DOHH2 (cell line): ENCODE data around the gene HTR2C.
"Not testable (repeated sequence)": the region's sequence is repeated elsewhere in the genome, so short reads cannot be mapped to it uniquely, and the experiment has no call there.

Experiments used
- H3F3A ChIP-seq: fragments of 200-600 bp; sonication (generic), shearing (Covaris generic); 2 replicates; pipeline ENCODE4 v1.6.0; 2016; ENCODE audit warnings: antibody characterized with exemption, mild to moderate bottlenecking; ENCODE audit not compliant: control insufficient read depth, insufficient read depth
- H3K27ac ChIP-seq: fragments of 200-600 bp; sonication (generic); 2 replicates; pipeline ENCODE4 v1.5.1; 2014; ENCODE audit warnings: low read depth, mild to moderate bottlenecking, low read length, moderate library complexity
- H3K27me3 ChIP-seq: fragments of 200-600 bp; sonication (generic); 2 replicates; pipeline ENCODE4 v1.6.1; 2014; ENCODE audit warnings: mild to moderate bottlenecking, low read length, mixed read lengths; ENCODE audit not compliant: control insufficient read depth
- H3K36me3 ChIP-seq: fragments of 200-600 bp; sonication (generic); 2 replicates; pipeline ENCODE4 v1.6.1; 2014; ENCODE audit warnings: mild to moderate bottlenecking, low read length, moderate library complexity, mixed read lengths; ENCODE audit not compliant: control insufficient read depth
- H3K4me1 ChIP-seq: fragments of 200-600 bp; sonication (generic); 2 replicates; pipeline ENCODE4 v1.6.1; 2014; ENCODE audit warnings: mild to moderate bottlenecking, low read length, mixed read lengths; ENCODE audit not compliant: control insufficient read depth
- H3K4me2 ChIP-seq: fragments of 200-600 bp; sonication (generic); 2 replicates; pipeline ENCODE4 v1.6.0; 2014; ENCODE audit warnings: mild to moderate bottlenecking, low read length, moderate library complexity
- H3K4me3 ChIP-seq: fragments of 200-600 bp; sonication (generic); 2 replicates; pipeline ENCODE4 v1.5.1; 2014; ENCODE audit warnings: mild to moderate bottlenecking, low read length, mixed read lengths
- H3K79me2 ChIP-seq: fragments of 200-600 bp; sonication (generic); 2 replicates; pipeline ENCODE4 v1.6.1; 2014; ENCODE audit warnings: mild to moderate bottlenecking, low read length, mixed read lengths; ENCODE audit not compliant: control insufficient read depth
- H3K9me2 ChIP-seq: fragments of 200-600 bp; sonication (generic); replicated peaks from 2 replicates; pipeline ENCODE4 v1.6.1; 2014; ENCODE audit warnings: mild to moderate bottlenecking, low read length, mixed read lengths; ENCODE audit not compliant: control insufficient read depth
- H3K9me3 ChIP-seq: fragments of 200-600 bp; sonication (generic); 2 replicates; pipeline ENCODE4 v1.6.1; 2014; ENCODE audit warnings: antibody characterized with exemption, low read length, mixed read lengths; ENCODE audit not compliant: control insufficient read depth, insufficient read depth
- H4K20me1 ChIP-seq: fragments of 200-600 bp; sonication (generic); 2 replicates; pipeline ENCODE4 v1.6.0; 2014; ENCODE audit warnings: low read depth, mild to moderate bottlenecking, antibody characterized with exemption, low read length, moderate library complexity; ENCODE audit not compliant: control insufficient read depth, insufficient read depth
- CTCF ChIP-seq: fragments of 200-600 bp; sonication (generic); IDR thresholded peaks from one replicate; pipeline ENCODE4 v1.5.1; 2014; ENCODE audit warnings: antibody characterized with exemption, mild to moderate bottlenecking, low read depth, low read length; ENCODE audit not compliant: poor library complexity, severe bottlenecking
- EZH2phosphoT487 ChIP-seq: fragments of 200-600 bp; sonication (generic); IDR thresholded peaks from 2 replicates; pipeline ENCODE4 v1.6.1; 2017; ENCODE audit warnings: borderline replicate concordance, mild to moderate bottlenecking, antibody characterized with exemption, low read length, moderate library complexity, mixed read lengths

The HTR2C gene

GRCh38 chrX:114599911-114600310 is 16.0 kb downstream of the HTR2C start:
- Histone ChIP-seq H3K36me3 (no peaks in the 10 kb centered on the region), H3K9me3 (no peaks in the 10 kb centered on the region), H3K27me3 (no peaks in the 10 kb centered on the region), H3K27ac (no peak overlapping the region), H3K4me3 (no peak overlapping the region), H3F3A (no peaks in the 10 kb centered on the region), H4K20me1 (no peaks in the 10 kb centered on the region), H3K4me2 (no peak overlapping the region), H3K4me1 (no peaks in the 10 kb centered on the region), H3K79me2 (no peaks in the 10 kb centered on the region), H3K9me2 (no peaks in the 10 kb centered on the region)
- TF ChIP-seq EZH2phosphoT487 (no peak), CTCF (no peak)

GRCh38 chrX:114606619-114607018 is 22.7 kb downstream of the HTR2C start:
- H3K4me2 ChIP-seq, H3K9me2 ChIP-seq, H3K9me3 ChIP-seq, H3K4me1 ChIP-seq, H3K36me3 ChIP-seq, H4K20me1 ChIP-seq, H3K27me3 ChIP-seq, H3K27ac ChIP-seq, H3F3A ChIP-seq, H3K79me2 ChIP-seq, H3K4me3 ChIP-seq: not testable (repeated sequence)

GRCh38 chrX:114611018-114611619 is 27.2 kb downstream of the HTR2C start:
- TF ChIP-seq EZH2phosphoT487 (no peak), CTCF (peak; percentile 61)
- H3K4me2 ChIP-seq: no peak overlapping the region
- H3K9me2 ChIP-seq: no peaks in the 10 kb centered on the region
- no peak overlapping the region for H3K27ac ChIP-seq
- H3K9me3 ChIP-seq: no peaks in the 10 kb centered on the region
- no peak overlapping the region for H3K4me3 ChIP-seq
- H3K36me3 ChIP-seq: no peaks in the 10 kb centered on the region
- no peaks in the 10 kb centered on the region for H3K27me3 ChIP-seq
- H3K4me1 ChIP-seq: no peaks in the 10 kb centered on the region
- no peaks in the 10 kb centered on the region for H4K20me1 ChIP-seq
- no peaks in the 10 kb centered on the region for H3K79me2 ChIP-seq
- no peaks in the 10 kb centered on the region for H3F3A ChIP-seq

GRCh38 chrX:114615765-114616164 is 31.9 kb downstream of the HTR2C start:
- no peaks in the 10 kb centered on the region for H3K4me1 ChIP-seq
- no peak overlapping the region for H3K27ac ChIP-seq
- no peaks in the 10 kb centered on the region for H3K9me2 ChIP-seq
- H3K36me3 ChIP-seq: no peaks in the 10 kb centered on the region
- no peaks in the 10 kb centered on the region for H3K27me3 ChIP-seq
- no peaks in the 10 kb centered on the region for H3K79me2 ChIP-seq
- H3F3A ChIP-seq: no peaks in the 10 kb centered on the region
- H4K20me1 ChIP-seq: no peaks in the 10 kb centered on the region
- no peak overlapping the region for H3K4me2 ChIP-seq
- no peak overlapping the region for H3K4me3 ChIP-seq
- no peaks in the 10 kb centered on the region for H3K9me3 ChIP-seq
- TF ChIP-seq EZH2phosphoT487 (no peak), CTCF (no peak)
